ENCODE measurements around the gene RGL3.
A peak's percentile ranks its signal among the peaks of the same experiment; 100 is the strongest.
"Not testable (repeated sequence)": the region's sequence is repeated elsewhere in the genome, so short reads cannot be mapped to it uniquely, and the experiment has no call there.

Gene RGL3

GRCh38 chr19:11448923-11449554 is 29.9 kb upstream of the RGL3 start:
- no peak for DNase-seq

DNA sequence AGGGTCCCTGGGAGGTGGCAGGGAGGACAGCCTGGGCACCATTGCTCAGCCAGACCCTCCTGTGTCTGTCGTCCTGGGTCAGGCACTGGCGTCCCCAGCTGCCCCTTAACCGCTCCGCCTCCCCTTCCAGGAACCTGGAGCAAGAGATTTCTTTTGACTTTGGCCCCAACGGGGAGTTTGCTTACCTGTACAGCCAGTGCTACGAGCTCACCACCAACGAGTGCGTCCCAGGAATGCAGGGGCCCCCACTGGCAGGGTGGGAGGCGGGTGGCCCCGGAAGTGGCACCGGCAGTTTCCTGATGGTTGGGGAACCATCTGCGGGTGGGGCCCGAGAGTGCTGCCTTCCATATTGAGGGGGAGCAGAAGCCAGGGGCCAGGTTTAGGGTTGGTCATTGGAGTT is 29.3 kb upstream of the RGL3 start:
- no peak for DNase-seq

DNA sequence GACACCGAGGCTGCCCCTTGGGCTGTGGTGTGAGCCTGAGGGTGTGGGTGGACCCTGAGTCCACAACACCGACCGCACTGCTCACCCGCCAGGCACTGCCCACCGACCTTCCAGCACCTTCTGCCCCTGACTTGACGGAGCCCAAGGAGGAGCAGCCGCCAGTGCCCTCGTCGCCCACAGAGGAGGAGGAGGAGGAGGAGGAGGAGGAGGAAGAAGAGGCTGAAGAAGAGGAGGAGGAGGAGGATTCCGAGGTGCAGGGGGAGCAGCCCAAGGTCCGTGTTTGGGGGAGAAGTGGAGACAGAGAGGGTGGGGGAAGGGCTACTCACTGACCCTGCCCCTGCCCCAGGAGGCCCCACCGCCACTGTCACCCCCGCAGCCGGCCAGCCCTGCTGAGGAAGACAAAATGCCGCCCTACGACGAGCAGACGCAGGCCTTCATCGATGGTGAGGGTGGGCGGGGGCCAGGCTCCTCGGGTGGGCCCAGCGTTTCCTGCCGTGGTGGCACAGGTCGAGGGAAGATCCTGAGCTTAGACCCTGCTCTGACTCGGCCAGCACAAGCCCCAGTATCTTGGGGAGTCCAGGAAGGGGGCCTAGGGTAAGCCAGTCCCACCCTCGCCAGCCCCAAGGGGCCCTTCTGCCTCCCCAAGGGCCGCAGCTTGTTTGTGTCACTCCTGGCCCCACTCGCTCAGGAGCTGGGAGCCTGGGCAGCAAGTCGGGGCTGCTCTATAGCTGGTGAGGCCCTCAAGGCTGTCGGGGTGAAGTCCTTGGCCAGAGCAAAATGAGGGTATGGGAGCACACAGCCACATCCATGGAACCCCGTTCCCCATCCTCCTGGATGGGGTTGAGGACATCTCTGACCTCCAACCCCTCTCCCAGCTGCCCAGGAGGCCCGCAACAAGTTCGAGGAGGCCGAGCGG is 28.5 kb upstream of the RGL3 start:
- no peak for DNase-seq

DNA sequence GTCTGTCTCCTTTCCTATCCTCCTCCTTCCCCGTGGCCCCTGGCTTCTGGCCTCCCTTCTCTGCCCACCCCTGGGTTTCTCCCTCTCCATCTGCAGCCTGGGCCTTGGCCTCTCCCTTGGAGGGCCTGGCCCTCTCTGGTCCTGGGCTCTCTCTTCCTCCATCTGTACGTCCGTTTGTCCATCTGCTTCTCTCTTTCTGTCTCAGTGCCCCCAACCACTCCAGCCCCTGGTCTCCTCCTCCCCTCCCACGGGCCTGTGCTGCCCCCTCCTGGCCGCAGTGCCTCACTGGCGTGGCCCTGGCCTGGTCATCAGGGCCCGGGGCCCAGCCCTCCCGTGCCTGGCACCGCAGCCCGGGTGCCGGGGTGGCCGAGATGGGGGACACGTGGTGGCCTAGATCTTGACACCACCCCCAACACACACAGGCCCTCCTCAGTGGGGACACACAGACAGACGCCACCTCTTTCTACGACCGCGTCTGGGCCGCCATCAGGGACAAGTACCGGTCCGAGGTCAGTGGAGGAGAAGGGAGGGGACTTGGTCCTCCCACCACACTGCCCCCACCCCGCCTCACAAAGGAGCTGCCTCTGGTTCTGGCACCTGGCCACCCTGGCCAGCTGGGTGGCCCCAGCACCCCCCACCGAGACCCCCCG is 27.7 kb upstream of the RGL3 start:
- peak; percentile 78 for DNase-seq

GRCh38 chr19:11446271-11446651 is 27.1 kb upstream of the RGL3 start:
- DNase-seq: no peak

DNA sequence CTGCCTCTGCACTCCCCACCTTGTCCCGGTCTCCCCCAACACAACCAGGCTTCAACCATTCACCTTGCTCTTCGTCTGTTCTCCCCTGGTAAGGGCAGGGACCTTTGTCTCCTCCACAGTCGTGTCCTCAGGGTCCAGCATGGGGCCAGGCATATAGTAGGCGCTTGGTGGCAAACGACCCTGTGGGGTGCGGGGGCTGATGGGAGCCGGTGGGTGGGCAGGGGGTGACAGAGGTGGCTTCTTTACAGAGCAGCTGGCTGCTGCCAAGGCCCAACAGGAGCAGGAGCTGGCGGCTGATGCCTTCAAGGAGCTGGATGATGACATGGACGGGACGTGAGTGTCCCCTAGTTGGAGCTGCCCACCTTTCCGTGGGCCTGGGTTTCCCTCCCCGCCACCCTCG is 26.0 kb upstream of the RGL3 start:
- DNase-seq: no peak

- DNase-seq: no peak
Measured at GRCh38 chr19:11444059-11444458, 24.9 kb upstream of the RGL3 start.

- no peak for DNase-seq
Measured at GRCh38 chr19:11437955-11438354, 18.8 kb upstream of the RGL3 start.

GRCh38 chr19:11435833-11436313 is 16.8 kb upstream of the RGL3 start:
- DNase-seq: peak; percentile 66

GRCh38 chr19:11435057-11435832 is 16.1 kb upstream of the RGL3 start, which contains the start of the genes ODAD3 and PRKCSH:
TSS of gene ODAD3 (minus strand) at chr19:11435121. CDS start at chr19:11435016, 105 bp downstream.
TSS of gene PRKCSH (plus strand) at chr19:11435635. CDS start at chr19:11436118, 483 bp downstream.
- peak; percentile 97 for DNase-seq

DNA sequence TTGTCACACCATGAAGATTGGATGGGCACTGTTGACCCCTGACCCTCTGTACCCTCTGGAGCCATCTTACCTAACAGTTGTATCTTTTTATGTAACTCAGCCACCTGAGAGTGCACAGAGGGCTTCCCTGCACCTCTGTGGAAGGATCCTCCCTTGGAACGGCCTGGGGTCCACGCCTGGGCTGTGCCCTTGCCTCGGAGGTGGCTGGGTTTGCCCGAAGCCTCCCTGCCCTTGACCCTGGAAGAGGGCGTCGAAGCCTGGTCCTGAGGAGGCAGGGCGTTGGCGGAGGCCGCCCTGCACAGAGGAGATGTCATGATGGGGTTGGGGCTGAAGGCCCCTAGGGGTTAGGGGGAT is 15.6 kb upstream of the RGL3 start:
- DNase-seq: no peak

DNA sequence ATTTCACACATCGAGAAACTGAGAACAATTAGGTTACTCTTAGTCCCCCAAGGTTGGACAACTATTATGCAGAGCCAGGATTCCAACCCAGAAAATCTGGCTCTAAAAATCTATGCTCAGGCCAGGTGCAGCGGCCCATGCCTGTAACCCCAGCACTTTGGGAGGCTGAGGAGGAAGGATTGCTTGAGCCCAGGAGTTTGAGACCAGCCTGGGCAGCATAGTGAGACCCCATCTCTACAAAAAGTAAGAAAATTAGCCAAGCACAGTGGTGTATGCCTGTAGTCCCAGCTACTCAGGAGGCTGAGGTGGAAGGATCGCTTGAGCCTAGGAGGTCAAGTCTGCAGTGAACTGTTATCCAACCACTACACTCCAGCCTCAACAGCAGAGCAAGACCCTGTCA is 14.4 kb upstream of the RGL3 start:
- DNase-seq: not testable (repeated sequence)

GRCh38 chr19:11426656-11427055 is 7.5 kb upstream of the RGL3 start:
- DNase-seq: no peak

DNA sequence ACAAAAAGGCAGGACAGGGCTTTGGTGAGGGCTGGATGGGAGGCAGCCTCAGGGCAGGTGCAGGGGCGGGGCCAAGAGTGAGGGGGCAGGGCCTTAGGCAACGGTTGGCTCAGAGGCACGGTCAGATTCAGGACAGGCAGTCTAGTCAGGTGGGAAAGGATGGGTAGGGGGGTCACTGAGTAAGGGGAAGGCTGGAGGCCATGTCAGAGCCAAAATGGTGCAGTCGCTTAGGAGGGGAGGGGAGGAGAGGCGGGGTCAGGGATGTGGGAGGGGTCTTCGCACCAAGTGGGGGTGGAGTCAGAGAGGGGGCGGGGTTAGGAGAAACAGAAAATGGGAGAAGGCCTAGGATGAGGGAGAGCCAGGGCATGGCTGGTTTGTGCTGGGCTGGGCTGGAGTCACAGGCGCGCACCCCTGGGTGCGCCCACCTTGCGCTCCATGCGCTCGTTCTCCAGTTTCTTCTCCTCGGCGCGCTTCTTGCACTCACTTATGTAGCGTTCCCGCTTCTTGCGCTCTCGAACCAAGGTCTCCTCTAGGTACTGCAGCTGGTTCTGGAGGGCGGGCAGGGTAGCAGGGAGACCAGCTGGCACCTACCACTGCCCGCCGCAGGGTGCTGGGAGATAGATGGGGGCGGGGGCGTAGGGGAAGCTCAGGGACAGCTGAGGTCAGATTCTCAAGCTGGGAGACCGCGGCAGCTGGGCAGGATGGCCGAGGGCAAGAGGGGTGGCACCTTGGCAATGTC is 6.8 kb upstream of the RGL3 start:
- DNase-seq: no peak

DNA sequence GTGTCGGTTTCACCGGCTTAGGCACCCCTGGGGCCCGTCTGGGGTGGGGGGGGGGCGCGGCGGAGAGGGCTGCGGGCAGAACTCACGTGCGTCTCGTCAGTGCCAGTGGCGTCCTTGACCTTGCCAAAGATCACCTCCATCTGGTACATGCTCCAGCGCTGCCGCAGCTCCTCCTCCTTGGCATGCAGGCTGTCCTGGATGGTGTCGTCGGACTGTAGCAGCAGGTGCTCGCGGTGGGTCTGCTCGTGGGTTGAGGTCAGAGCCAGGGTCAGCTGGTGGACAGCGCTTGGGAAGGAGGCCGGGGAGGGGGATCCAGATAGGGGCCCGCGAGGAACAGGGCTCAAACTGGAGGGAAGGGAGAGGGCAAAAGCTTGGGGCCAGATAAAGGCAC is 4.7 kb upstream of the RGL3 start:
- DNase-seq: no peak

- no peak for DNase-seq
Measured at GRCh38 chr19:11423164-11423790, 4.2 kb upstream of the RGL3 start.

- DNase-seq: peak; percentile 86
Measured at GRCh38 chr19:11422163-11423065, 3.3 kb upstream of the RGL3 start.

DNA sequence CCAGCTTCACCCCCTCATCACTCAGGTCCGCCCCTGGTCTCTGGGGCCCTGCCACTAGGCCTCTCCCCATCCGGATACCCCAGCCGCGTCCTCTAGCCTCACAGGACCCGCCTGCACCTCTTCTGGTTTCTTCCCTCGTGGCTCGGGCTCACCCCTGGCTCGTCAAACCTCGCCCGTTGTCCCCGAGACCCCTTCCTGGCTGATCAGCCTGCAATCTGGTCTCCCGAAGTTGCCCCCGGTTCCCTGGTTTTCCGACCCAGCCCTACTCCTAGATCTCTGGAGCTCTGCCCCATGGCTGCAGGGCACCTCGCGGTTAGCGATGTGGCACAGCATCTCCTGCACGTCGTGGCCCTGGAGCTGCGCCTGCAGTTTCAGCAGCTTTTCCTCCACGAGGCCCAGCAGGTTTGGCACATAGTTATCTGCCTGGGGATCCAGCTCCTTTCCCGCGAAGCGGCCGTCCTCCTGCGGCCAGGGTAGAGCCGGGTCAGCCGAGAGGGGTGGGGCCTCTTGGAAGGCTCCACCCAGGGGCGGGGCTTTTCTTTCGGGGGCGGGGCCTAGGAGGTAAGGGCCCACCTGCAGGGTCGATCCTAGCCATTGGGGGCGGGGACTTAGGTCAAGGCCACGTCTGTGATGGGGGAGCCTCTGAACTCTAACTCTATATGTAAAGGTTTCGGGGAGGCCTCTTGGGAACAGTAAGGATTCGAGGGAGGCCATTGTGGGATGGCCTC is 2.4 kb upstream of the RGL3 start:
- peak; percentile 83 for DNase-seq

DNA sequence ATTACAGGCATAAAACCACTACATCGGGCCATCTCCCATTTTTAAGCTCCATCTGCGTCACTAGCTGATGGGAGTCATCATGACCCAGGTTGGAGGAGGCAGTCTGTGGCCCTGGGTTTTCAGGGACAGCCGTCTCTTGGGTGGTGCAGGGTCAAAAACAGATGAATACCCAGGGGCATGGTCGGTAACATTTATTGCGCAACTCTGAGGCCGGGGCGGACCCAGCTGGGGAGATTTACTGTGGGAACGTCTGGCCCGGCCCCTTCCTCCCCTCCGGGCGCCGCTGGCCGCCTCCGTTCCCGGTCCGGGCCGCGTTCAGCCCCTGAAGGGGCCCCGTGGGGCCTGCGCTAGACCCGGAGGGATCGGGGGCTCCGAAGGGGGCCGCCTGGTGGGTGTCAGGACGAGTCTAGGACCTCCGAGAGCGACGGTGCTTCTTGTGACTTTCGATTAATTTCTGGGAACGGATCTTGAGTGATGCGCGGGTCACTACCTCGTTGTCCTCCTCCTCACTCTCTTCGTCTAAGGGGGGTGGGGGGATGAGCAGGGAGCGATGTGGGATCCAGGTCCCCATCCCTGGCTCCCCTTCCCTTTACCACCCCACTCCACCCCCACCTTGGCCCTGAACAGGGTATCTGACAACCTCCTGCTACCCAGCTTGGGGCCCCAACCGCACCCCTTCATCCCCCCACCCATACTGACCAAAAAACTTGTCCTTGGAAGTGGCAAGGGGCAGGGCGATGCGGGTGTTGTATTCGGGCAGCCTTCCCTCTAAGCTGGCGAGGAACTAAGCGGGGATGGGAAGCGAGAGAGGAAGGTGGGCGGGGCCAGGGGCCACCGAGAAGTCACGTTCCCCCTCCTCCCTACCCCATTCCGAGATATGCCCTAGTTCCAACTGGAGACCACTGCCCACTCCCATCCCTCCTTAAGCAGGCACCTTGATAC is 1.6 kb upstream of the RGL3 start:
- DNase-seq: no peak
